Measurements from ENCODE around the gene SPECC1.

GRCh38 chr17:20310481-20310880 lies 301.3 kb downstream of the SPECC1 start:
- TF ChIP-seq, protein P1, sequence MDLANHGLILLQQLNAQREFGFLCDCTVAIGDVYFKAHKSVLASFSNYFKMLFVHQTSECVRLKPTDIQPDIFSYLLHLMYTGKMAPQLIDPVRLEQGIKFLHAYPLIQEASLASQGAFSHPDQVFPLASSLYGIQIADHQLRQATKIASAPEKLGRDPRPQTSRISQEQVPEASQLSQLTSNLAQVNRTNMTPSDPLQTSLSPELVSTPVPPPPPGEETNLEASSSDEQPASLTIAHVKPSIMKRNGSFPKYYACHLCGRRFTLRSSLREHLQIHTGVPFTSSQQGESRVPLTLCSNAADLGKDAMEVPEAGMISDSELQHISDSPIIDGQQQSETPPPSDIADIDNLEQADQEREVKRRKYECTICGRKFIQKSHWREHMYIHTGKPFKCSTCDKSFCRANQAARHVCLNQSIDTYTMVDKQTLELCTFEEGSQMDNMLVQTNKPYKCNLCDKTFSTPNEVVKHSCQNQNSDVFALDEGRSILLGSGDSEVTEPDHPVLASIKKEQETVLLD (IDR thresholded peaks at IDR 0.05): no peak
- TF ChIP-seq RFX5 (IDR thresholded peaks at IDR 0.05; ENCODE audit: low read depth, low read length): no peak
- TF ChIP-seq, protein P2, sequence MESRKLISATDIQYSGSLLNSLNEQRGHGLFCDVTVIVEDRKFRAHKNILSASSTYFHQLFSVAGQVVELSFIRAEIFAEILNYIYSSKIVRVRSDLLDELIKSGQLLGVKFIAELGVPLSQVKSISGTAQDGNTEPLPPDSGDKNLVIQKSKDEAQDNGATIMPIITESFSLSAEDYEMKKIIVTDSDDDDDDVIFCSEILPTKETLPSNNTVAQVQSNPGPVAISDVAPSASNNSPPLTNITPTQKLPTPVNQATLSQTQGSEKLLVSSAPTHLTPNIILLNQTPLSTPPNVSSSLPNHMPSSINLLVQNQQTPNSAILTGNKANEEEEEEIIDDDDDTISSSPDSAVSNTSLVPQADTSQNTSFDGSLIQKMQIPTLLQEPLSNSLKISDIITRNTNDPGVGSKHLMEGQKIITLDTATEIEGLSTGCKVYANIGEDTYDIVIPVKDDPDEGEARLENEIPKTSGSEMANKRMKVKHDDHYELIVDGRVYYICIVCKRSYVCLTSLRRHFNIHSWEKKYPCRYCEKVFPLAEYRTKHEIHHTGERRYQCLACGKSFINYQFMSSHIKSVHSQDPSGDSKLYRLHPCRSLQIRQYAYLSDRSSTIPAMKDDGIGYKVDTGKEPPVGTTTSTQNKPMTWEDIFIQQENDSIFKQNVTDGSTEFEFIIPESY (CRISPR knock-in tag; IDR thresholded peaks at IDR 0.05): no peak
- TF ChIP-seq, protein P3, sequence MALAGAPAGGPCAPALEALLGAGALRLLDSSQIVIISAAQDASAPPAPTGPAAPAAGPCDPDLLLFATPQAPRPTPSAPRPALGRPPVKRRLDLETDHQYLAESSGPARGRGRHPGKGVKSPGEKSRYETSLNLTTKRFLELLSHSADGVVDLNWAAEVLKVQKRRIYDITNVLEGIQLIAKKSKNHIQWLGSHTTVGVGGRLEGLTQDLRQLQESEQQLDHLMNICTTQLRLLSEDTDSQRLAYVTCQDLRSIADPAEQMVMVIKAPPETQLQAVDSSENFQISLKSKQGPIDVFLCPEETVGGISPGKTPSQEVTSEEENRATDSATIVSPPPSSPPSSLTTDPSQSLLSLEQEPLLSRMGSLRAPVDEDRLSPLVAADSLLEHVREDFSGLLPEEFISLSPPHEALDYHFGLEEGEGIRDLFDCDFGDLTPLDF (CRISPR knock-in tag; IDR thresholded peaks at IDR 0.05): no peak
